ENCODE data around the gene PMFBP1. TPM values are rescaled to one million over a fixed set of nuclear protein-coding genes. Genes with fewer than 3 reads are reported as not detected.

Gene PMFBP1, protein sequence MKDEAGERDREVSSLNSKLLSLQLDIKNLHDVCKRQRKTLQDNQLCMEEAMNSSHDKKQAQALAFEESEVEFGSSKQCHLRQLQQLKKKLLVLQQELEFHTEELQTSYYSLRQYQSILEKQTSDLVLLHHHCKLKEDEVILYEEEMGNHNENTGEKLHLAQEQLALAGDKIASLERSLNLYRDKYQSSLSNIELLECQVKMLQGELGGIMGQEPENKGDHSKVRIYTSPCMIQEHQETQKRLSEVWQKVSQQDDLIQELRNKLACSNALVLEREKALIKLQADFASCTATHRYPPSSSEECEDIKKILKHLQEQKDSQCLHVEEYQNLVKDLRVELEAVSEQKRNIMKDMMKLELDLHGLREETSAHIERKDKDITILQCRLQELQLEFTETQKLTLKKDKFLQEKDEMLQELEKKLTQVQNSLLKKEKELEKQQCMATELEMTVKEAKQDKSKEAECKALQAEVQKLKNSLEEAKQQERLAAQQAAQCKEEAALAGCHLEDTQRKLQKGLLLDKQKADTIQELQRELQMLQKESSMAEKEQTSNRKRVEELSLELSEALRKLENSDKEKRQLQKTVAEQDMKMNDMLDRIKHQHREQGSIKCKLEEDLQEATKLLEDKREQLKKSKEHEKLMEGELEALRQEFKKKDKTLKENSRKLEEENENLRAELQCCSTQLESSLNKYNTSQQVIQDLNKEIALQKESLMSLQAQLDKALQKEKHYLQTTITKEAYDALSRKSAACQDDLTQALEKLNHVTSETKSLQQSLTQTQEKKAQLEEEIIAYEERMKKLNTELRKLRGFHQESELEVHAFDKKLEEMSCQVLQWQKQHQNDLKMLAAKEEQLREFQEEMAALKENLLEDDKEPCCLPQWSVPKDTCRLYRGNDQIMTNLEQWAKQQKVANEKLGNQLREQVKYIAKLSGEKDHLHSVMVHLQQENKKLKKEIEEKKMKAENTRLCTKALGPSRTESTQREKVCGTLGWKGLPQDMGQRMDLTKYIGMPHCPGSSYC
- 0.76 and 1.00 TPM in 2 replicates for polyA plus RNA-seq (2013)

DNA sequence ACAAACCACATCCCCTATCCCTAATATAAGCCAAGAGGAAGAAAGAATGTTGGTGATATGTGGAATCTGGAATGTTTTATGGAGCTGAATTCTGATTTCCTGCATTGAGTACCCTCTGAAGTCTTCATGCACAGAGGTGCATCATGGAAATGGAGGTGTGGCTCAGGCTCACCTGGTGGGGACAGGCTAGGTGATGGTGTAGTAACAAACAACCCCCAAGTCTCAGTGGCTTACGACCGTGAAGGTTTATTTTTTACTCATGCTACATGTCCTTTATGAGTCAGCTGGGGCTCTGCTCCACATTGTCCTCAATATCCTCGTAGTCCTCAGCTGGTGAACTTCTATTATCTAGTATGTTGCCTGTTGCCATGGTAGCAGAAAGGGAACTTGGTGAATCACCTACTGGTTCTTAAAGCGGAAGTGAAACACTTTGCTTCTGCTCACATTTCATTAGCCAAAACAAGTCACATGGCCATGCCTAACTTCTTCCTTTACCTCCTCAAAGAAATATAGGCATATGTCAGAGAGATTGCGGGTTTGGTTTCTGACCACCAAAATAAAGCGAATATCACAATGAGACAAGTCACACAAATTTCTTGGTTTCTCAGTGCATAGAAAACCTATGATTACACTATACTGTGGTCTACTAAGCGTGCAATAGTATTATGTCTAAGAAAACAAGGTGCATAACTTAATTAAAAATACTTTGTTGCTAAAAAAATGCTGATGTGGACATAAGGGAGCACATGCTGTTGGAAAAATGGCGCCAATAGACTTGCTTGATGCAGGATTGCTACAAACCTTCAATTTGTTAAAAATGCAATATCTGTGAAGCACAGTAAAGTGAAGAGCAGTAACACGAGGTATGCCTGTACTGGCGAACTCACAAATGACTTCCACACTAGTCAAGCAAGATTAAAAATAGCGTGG, at the start of gene PMFBP1:
TSS of gene PMFBP1 (minus strand) at position 51 of the 930 bp plus-strand sequence. CDS start 947 bp downstream, outside the sequence.
- H3K4me3 ChIP-seq (ENCODE audit: low read depth, low read length) = no peak within 1 kb of the TSS
- H3K79me2 ChIP-seq (ENCODE audit: control insufficient read depth, insufficient read depth, low read length, poor library complexity) = no peaks in the 10 kb centered on the region
- no peak within 1 kb of the TSS for H3K27ac ChIP-seq (ENCODE audit: low read depth, low read length)
- H3K4me2 ChIP-seq (ENCODE audit: low read length) = no peak within 1 kb of the TSS
- H3K36me3 ChIP-seq (ENCODE audit: control insufficient read depth in 1 of 2, insufficient read depth in 2 of 2, low read length in 2 of 2) = no peaks in the 10 kb centered on the region
- H3K9ac ChIP-seq (ENCODE audit: low read length) = no peak within 1 kb of the TSS
- H3K79me1 ChIP-seq (ENCODE audit: low read length) = no peaks in the 10 kb centered on the region
- H2AK5ac ChIP-seq (ENCODE audit: low read length) = no peak within 1 kb of the TSS
- no peak within 1 kb of the TSS for H4K12ac ChIP-seq (ENCODE audit: low read depth, low read length)
- no peak within 1 kb of the TSS for H3K14ac ChIP-seq (ENCODE audit: low read length)
- no peak within 1 kb of the TSS for H2AFZ ChIP-seq (ENCODE audit: insufficient read depth, low read length, poor library complexity)
- no peak within 1 kb of the TSS for H3K4ac ChIP-seq (ENCODE audit: low read depth, low read length)
- peak; percentile 80 to 90 for DNase-seq
- WGBS (ENCODE audit: extremely low coverage, insufficient coverage, insufficient read length) = no CpG with 5 or more reads among the region's 11 CpGs
- H2BK12ac ChIP-seq (ENCODE audit: low read length) = no peak within 1 kb of the TSS
- no peak within 1 kb of the TSS for H3K18ac ChIP-seq (ENCODE audit: low read length)
- no peak within 1 kb of the TSS for H3K23ac ChIP-seq (ENCODE audit: low read length)
- H3K4me1 ChIP-seq (ENCODE audit: control insufficient read depth in 1 of 2, insufficient read depth in 2 of 2, low read length in 2 of 2) = no peaks in the 10 kb centered on the region
- H2BK5ac ChIP-seq (ENCODE audit: low read depth, low read length, poor library complexity) = no peak within 1 kb of the TSS
- H3K9me3 ChIP-seq (ENCODE audit: insufficient read depth, low read depth, low read length) = no peaks in the 10 kb centered on the region
- no peak within 1 kb of the TSS for H4K91ac ChIP-seq (ENCODE audit: low read depth, low read length)
- H4K8ac ChIP-seq (ENCODE audit: low read depth, low read length) = no peak within 1 kb of the TSS
- no peaks in the 10 kb centered on the region for H3K27me3 ChIP-seq (ENCODE audit: insufficient read depth, low read length)
- no peak within 1 kb of the TSS for H2BK120ac ChIP-seq (ENCODE audit: insufficient read depth, low read length, poor library complexity)

DNA sequence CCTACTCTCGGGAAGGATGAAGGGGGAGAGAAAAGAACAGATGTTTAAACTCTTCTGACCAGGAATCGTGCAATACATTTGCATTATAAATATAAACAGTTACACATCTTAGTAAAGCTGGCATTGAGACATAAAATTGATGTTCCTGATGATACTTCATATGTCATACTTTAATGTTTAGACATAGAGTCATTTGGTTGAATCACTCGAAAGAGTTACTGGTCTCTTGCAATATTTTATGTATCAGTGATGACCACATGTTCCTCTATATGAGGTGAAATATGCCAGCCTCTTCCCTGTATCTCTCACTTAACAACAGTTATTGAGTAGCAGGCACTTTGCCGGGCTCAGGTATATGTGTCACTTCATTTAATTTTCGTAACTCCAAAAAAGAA, 49.7 kb upstream of the PMFBP1 start:
- H3K27ac ChIP-seq (ENCODE audit: low read depth, low read length) = no peak overlapping the region
- no peaks in the 10 kb centered on the region for H3K4me1 ChIP-seq (ENCODE audit: control insufficient read depth in 1 of 2, insufficient read depth in 2 of 2, low read length in 2 of 2)
- no peaks in the 10 kb centered on the region for H3K79me2 ChIP-seq (ENCODE audit: control insufficient read depth, insufficient read depth, low read length, poor library complexity)
- H2BK5ac ChIP-seq (ENCODE audit: low read depth, low read length, poor library complexity) = no peak overlapping the region
- H2BK120ac ChIP-seq (ENCODE audit: insufficient read depth, low read length, poor library complexity) = no peak overlapping the region
- H3K27me3 ChIP-seq (ENCODE audit: insufficient read depth, low read length) = no peaks in the 10 kb centered on the region
- no peak overlapping the region for H3K18ac ChIP-seq (ENCODE audit: low read length)
- no peak overlapping the region for H3K14ac ChIP-seq (ENCODE audit: low read length)
- no peak overlapping the region for H2AK5ac ChIP-seq (ENCODE audit: low read length)
- no peak overlapping the region for H2AFZ ChIP-seq (ENCODE audit: insufficient read depth, low read length, poor library complexity)
- H4K12ac ChIP-seq (ENCODE audit: low read depth, low read length) = no peak overlapping the region
- WGBS (ENCODE audit: extremely low coverage, insufficient coverage, insufficient read length) = no CpG with 5 or more reads among the region's 5 CpGs
- no peak for DNase-seq
- H3K4ac ChIP-seq (ENCODE audit: low read depth, low read length) = no peak overlapping the region
- no peak overlapping the region for H3K4me3 ChIP-seq (ENCODE audit: low read depth, low read length)
- H2BK12ac ChIP-seq (ENCODE audit: low read length) = no peak overlapping the region
- no peak overlapping the region for H3K4me2 ChIP-seq (ENCODE audit: low read length)
- H3K9me3 ChIP-seq (ENCODE audit: insufficient read depth, low read depth, low read length) = no peaks in the 10 kb centered on the region
- H4K91ac ChIP-seq (ENCODE audit: low read depth, low read length) = no peak overlapping the region
- no peaks in the 10 kb centered on the region for H3K36me3 ChIP-seq (ENCODE audit: control insufficient read depth in 1 of 2, insufficient read depth in 2 of 2, low read length in 2 of 2)
- no peak overlapping the region for H4K8ac ChIP-seq (ENCODE audit: low read depth, low read length)
- H3K23ac ChIP-seq (ENCODE audit: low read length) = no peak overlapping the region
- no peaks in the 10 kb centered on the region for H3K79me1 ChIP-seq (ENCODE audit: low read length)
- H3K9ac ChIP-seq (ENCODE audit: low read length) = no peak overlapping the region

- H4K12ac ChIP-seq (ENCODE audit: low read depth, low read length) = no peak overlapping the region
- no peaks in the 10 kb centered on the region for H3K79me1 ChIP-seq (ENCODE audit: low read length)
- no peaks in the 10 kb centered on the region for H3K79me2 ChIP-seq (ENCODE audit: control insufficient read depth, insufficient read depth, low read length, poor library complexity)
- no peak overlapping the region for H3K4ac ChIP-seq (ENCODE audit: low read depth, low read length)
- no peaks in the 10 kb centered on the region for H3K36me3 ChIP-seq (ENCODE audit: control insufficient read depth in 1 of 2, insufficient read depth in 2 of 2, low read length in 2 of 2)
- H3K9ac ChIP-seq (ENCODE audit: low read length) = no peak overlapping the region
- H3K4me2 ChIP-seq (ENCODE audit: low read length) = no peak overlapping the region
- H3K4me1 ChIP-seq (ENCODE audit: control insufficient read depth in 1 of 2, insufficient read depth in 2 of 2, low read length in 2 of 2) = no peaks in the 10 kb centered on the region
- H2BK12ac ChIP-seq (ENCODE audit: low read length) = no peak overlapping the region
- no peaks in the 10 kb centered on the region for H3K27me3 ChIP-seq (ENCODE audit: insufficient read depth, low read length)
- H3K23ac ChIP-seq (ENCODE audit: low read length) = no peak overlapping the region
- WGBS (ENCODE audit: extremely low coverage, insufficient coverage, insufficient read length) = no CpG with 5 or more reads among the region's 10 CpGs
- H3K9me3 ChIP-seq (ENCODE audit: insufficient read depth, low read depth, low read length) = no peaks in the 10 kb centered on the region
- H2AFZ ChIP-seq (ENCODE audit: insufficient read depth, low read length, poor library complexity) = no peak overlapping the region
- no peak overlapping the region for H3K14ac ChIP-seq (ENCODE audit: low read length)
- no peak overlapping the region for H3K18ac ChIP-seq (ENCODE audit: low read length)
- H3K4me3 ChIP-seq (ENCODE audit: low read depth, low read length) = no peak overlapping the region
- no peak overlapping the region for H4K91ac ChIP-seq (ENCODE audit: low read depth, low read length)
- H2BK120ac ChIP-seq (ENCODE audit: insufficient read depth, low read length, poor library complexity) = no peak overlapping the region
- H3K27ac ChIP-seq (ENCODE audit: low read depth, low read length) = no peak overlapping the region
- no peak for DNase-seq
- H2AK5ac ChIP-seq (ENCODE audit: low read length) = no peak overlapping the region
- no peak overlapping the region for H2BK5ac ChIP-seq (ENCODE audit: low read depth, low read length, poor library complexity)
- no peak overlapping the region for H4K8ac ChIP-seq (ENCODE audit: low read depth, low read length)
Measured at GRCh38 chr16:72220875-72221629, 49.1 kb upstream of the PMFBP1 start.
